CD4-positive, alpha-beta T cell treated with Interleukin-4 for 4 hours (primary cell): ENCODE data around the gene TBX4.

Experiments used
- DNase-seq: peaks from one replicate; pipeline ENCODE4 v3.0.0-alpha.2; 2020

The TBX4 gene

GRCh38 chr17:61534414-61534813, 82.2 kb downstream of the TBX4 start:
- no peak for DNase-seq
